Retinal pigment epithelial cell (primary cell): Measurements from ENCODE around the gene LPAR2.

Experiments
- DNase-seq: peaks from one replicate; pipeline ENCODE4 v3.0.0-alpha.2; 2010; ENCODE audit warnings: low read depth
- H3K4me3 ChIP-seq: 2 replicates; pipeline ENCODE4 v1.5.1; 2011; ENCODE audit warnings: mild to moderate bottlenecking, low read length, control low read depth, moderate library complexity
- CTCF ChIP-seq: conservative IDR thresholded peaks from 2 replicates; pipeline ENCODE4 v1.5.1; 2011; ENCODE audit warnings: low read depth, low read length, control low read depth, inconsistent platforms

LPAR2 gene

GRCh38 chr19:19663256-19664120 is 35.5 kb upstream of the LPAR2 start, which contains the start of gene ATP13A1:
Gene ATP13A1 (minus strand): TSS chr19:19663676. CDS start chr19:19663666, 10 bp downstream.
- DNase-seq: peak; percentile 94
- peak within 1 kb of the TSS; percentile 95 for H3K4me3 ChIP-seq
- no peak for TF ChIP-seq CTCF

GRCh38 chr19:19662871-19663255 is 34.8 kb upstream of the LPAR2 start:
- peak overlapping the region; percentile 95 for H3K4me3 ChIP-seq
- DNase-seq: no peak
- TF ChIP-seq CTCF: no peak

GRCh38 chr19:19662344-19662743 is 34.3 kb upstream of the LPAR2 start:
- TF ChIP-seq CTCF: no peak
- DNase-seq: no peak
- peak overlapping the region; percentile 95 for H3K4me3 ChIP-seq

- H3K4me3 ChIP-seq: peak overlapping the region; percentile 95
- no peak for TF ChIP-seq CTCF
- no peak for DNase-seq
These were observed 33.7 kb upstream of the LPAR2 start for GRCh38 chr19:19661675-19662251.

GRCh38 chr19:19661141-19661674 is 33.2 kb upstream of the LPAR2 start:
- no peak for TF ChIP-seq CTCF
- no peak for DNase-seq
- no peak overlapping the region for H3K4me3 ChIP-seq

- DNase-seq: no peak
- no peak for TF ChIP-seq CTCF
- no peak overlapping the region for H3K4me3 ChIP-seq
These were observed 31.7 kb upstream of the LPAR2 start for GRCh38 chr19:19659646-19660245.
